Measurements from ENCODE around the gene C1orf35.

- no peak for TF ChIP-seq GABPA (IDR thresholded peaks at IDR 0.05; ENCODE audit: borderline replicate concordance, insufficient read depth, low read length)
- TF ChIP-seq, protein P1, sequence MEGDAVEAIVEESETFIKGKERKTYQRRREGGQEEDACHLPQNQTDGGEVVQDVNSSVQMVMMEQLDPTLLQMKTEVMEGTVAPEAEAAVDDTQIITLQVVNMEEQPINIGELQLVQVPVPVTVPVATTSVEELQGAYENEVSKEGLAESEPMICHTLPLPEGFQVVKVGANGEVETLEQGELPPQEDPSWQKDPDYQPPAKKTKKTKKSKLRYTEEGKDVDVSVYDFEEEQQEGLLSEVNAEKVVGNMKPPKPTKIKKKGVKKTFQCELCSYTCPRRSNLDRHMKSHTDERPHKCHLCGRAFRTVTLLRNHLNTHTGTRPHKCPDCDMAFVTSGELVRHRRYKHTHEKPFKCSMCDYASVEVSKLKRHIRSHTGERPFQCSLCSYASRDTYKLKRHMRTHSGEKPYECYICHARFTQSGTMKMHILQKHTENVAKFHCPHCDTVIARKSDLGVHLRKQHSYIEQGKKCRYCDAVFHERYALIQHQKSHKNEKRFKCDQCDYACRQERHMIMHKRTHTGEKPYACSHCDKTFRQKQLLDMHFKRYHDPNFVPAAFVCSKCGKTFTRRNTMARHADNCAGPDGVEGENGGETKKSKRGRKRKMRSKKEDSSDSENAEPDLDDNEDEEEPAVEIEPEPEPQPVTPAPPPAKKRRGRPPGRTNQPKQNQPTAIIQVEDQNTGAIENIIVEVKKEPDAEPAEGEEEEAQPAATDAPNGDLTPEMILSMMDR (IDR thresholded peaks at IDR 0.05; ENCODE audit: control extremely low read depth in 1 of 3, insufficient read depth in 1 of 3, low read depth in 1 of 3, low read length in 3 of 3): no peak
These were observed 37.4 kb downstream of the C1orf35 start for GRCh38 chr1:228065543-228066347.
